WTC11 (cell line): Measurements from ENCODE around the gene INO80E.

Source experiments
- CTCF ChIP-seq: fragments of 200-600 bp; IDR thresholded peaks from 2 replicates; pipeline ENCODE4 v1.8.0; 2022; ENCODE audit warnings: antibody characterized with exemption
- ETV6 ChIP-seq: sonication (generic); formaldehyde crosslinking; IDR thresholded peaks from 2 replicates; pipeline ENCODE4 v1.8.1; 2022; ENCODE audit warnings: mild to moderate bottlenecking, missing genetic modification reagents
- GABPB1 ChIP-seq: sonication (generic); formaldehyde crosslinking; IDR thresholded peaks from 2 replicates; pipeline ENCODE4 v1.8.1; 2023; ENCODE audit warnings: mild to moderate bottlenecking, missing genetic modification reagents
- IRF1 ChIP-seq: sonication (generic); formaldehyde crosslinking; IDR thresholded peaks from 2 replicates; pipeline ENCODE4 v1.8.0; 2023; ENCODE audit warnings: missing genetic modification reagents
- MAX ChIP-seq: sonication (generic); formaldehyde crosslinking; IDR thresholded peaks from 2 replicates; pipeline ENCODE4 v1.8.0; 2022; ENCODE audit warnings: mild to moderate bottlenecking, missing genetic modification reagents
- MLX ChIP-seq: sonication (generic); formaldehyde crosslinking; IDR thresholded peaks from 2 replicates; pipeline ENCODE4 v1.8.1; 2023; ENCODE audit warnings: mild to moderate bottlenecking, missing genetic modification reagents, moderate library complexity
- RORB ChIP-seq: fragments of 250-450 bp; sonication (Bioruptor Pico); IDR thresholded peaks from 2 replicates; pipeline ENCODE4 v1.9.0; 2021; ENCODE audit warnings: mild to moderate bottlenecking
- ZBTB21 ChIP-seq: sonication (generic); formaldehyde crosslinking; IDR thresholded peaks from 2 replicates; pipeline ENCODE4 v1.8.1; 2023; ENCODE audit warnings: mild to moderate bottlenecking, missing genetic modification reagents, borderline replicate concordance
- ZNF121 ChIP-seq: sonication (generic); formaldehyde crosslinking; IDR thresholded peaks from 2 replicates; pipeline ENCODE4 v1.8.0; 2023; ENCODE audit warnings: missing genetic modification reagents

GRCh38 chr16:29987371-29988085 is 8.5 kb upstream of the INO80E start:
- no peak for TF ChIP-seq CTCF
- no peak for TF ChIP-seq RORB (CRISPR knock-in tag)
- no peak for TF ChIP-seq MLX
- TF ChIP-seq ETV6 (CRISPR knock-in tag) = no peak
- no peak for TF ChIP-seq IRF1 (CRISPR knock-in tag)
- TF ChIP-seq GABPB1 (CRISPR knock-in tag) = no peak
- no peak for TF ChIP-seq ZNF121 (CRISPR knock-in tag)
- no peak for TF ChIP-seq MAX (CRISPR knock-in tag)
- no peak for TF ChIP-seq ZBTB21 (CRISPR knock-in tag)
